HL-60 (cell line): ENCODE data around the gene FBXW9.
"Not testable (repeated sequence)": the region's sequence is repeated elsewhere in the genome, so short reads cannot be mapped to it uniquely, and the experiment has no call there.

Source experiments
- DNase-seq, 2 experiments: peaks; one replicate each; pipeline ENCODE4 v3.0.0-alpha.2; 2010 to 2020; ENCODE audit warnings: low read depth in 1 of 2, low spot score in 1 of 2
- H3K27ac ChIP-seq: fragments of 250-450 bp; sonication (Bioruptor Pico); replicated peaks from 2 replicates; pipeline ENCODE4 v1.5.1; 2020; ENCODE audit warnings: mild to moderate bottlenecking, moderate library complexity
- H3K27me3 ChIP-seq: fragments of 250-450 bp; sonication (Bioruptor Pico); 2 replicates; pipeline ENCODE4 v1.5.1; 2021; ENCODE audit warnings: mild to moderate bottlenecking, moderate library complexity; ENCODE audit not compliant: insufficient read depth, poor library complexity, severe bottlenecking
- H3K4me3 ChIP-seq: replicated peaks from 2 replicates; pipeline ENCODE4 v1.5.1; 2011; ENCODE audit warnings: mild to moderate bottlenecking, control low read depth, low read length; ENCODE audit not compliant: insufficient read depth
- GABPA ChIP-seq: IDR thresholded peaks from 2 replicates; pipeline ENCODE4 v1.6.1; 2012; ENCODE audit warnings: low read depth
- POLR2AphosphoS5 ChIP-seq: IDR thresholded peaks from 2 replicates; pipeline ENCODE4 v1.6.1; 2012; ENCODE audit warnings: low read depth
- SPI1 ChIP-seq: IDR thresholded peaks from 2 replicates; pipeline ENCODE4 v1.6.1; 2012; ENCODE audit warnings: low read depth, mild to moderate bottlenecking, borderline replicate concordance
- TF ChIP-seq, protein P1 (sequence below): IDR thresholded peaks from 2 replicates; pipeline ENCODE4 v1.6.1; 2012; ENCODE audit warnings: low read depth; ENCODE audit not compliant: insufficient replicate concordance
- TF ChIP-seq, protein P2 (sequence below): IDR thresholded peaks from one replicate; pipeline ENCODE4 v1.5.1; 2011; ENCODE audit warnings: low read length, control low read depth, inconsistent platforms; ENCODE audit not compliant: insufficient read depth

FBXW9 gene

DNA sequence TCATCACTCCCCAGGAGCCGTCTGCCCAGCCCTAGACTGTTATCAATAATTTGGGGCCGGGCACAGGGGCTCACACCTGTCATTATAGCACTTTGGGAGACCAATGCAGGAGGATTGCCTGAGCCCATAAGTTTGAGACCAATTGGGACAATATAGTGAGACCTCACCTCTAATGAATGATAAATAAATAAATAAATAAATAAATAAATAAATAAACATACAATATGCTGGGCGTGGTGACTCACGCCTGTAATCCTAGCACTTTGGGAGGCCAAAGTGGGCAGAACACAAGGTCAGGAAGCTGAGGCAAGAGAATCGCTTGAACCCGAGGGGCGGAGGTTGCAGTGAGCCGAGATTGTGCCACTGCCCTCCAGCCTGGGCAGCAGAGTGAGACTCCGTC lies 16.9 kb upstream of the FBXW9 start:
- not testable (repeated sequence) for DNase-seq, H3K27me3 ChIP-seq

DNA sequence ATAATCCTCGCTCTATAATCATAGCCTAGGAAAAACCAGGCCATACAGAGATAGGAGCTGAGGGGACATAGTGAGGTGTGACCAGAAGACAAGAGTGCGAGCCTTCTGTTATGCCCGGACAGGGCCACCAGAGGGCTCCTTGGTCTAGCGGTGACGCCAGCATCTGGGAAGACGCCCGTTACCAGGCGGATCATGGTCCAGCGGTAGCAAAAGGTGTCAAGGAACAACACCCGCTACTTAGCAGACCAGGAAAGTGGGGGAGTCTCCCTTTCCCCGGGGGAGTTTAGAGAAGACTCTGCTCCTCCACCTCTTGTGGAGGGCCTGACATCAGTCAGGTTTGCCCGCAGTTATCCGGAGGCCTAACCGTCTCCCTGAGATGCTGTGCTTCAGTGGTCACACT lies 15.6 kb upstream of the FBXW9 start:
- peak in 1 of 2 experiments; percentile 26 for DNase-seq
- not testable (repeated sequence) for H3K27ac ChIP-seq, H3K4me3 ChIP-seq, H3K27me3 ChIP-seq

More for the DNA sequence above, 16.9 kb upstream of the FBXW9 start:
- not testable (repeated sequence) for H3K4me3 ChIP-seq, H3K27ac ChIP-seq

DNA sequence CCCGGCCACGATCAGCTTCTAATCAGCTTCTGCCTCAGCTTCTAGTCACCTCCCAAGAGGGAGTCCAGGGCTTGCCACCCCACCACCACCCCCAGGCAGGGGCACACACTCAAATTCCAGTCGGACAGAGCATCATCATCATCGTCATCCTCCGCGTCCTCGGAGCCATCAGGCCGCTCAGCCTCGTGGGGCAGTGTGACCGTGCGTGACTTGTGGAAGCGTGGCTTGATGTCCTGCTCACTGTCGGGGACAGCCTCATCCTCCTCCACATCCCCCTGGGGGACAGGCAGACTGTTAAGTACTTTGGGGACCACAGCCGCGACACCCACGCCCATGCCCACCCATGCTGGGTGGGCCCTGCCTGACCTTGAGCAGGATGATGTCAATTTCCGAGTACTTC lies 14.8 kb upstream of the FBXW9 start:
- H3K4me3 ChIP-seq, result no peak overlapping the region
- no peak for DNase-seq
- TF ChIP-seq, protein P1, sequence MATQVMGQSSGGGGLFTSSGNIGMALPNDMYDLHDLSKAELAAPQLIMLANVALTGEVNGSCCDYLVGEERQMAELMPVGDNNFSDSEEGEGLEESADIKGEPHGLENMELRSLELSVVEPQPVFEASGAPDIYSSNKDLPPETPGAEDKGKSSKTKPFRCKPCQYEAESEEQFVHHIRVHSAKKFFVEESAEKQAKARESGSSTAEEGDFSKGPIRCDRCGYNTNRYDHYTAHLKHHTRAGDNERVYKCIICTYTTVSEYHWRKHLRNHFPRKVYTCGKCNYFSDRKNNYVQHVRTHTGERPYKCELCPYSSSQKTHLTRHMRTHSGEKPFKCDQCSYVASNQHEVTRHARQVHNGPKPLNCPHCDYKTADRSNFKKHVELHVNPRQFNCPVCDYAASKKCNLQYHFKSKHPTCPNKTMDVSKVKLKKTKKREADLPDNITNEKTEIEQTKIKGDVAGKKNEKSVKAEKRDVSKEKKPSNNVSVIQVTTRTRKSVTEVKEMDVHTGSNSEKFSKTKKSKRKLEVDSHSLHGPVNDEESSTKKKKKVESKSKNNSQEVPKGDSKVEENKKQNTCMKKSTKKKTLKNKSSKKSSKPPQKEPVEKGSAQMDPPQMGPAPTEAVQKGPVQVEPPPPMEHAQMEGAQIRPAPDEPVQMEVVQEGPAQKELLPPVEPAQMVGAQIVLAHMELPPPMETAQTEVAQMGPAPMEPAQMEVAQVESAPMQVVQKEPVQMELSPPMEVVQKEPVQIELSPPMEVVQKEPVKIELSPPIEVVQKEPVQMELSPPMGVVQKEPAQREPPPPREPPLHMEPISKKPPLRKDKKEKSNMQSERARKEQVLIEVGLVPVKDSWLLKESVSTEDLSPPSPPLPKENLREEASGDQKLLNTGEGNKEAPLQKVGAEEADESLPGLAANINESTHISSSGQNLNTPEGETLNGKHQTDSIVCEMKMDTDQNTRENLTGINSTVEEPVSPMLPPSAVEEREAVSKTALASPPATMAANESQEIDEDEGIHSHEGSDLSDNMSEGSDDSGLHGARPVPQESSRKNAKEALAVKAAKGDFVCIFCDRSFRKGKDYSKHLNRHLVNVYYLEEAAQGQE, result no peak
- TF ChIP-seq POLR2AphosphoS5 (no peak), GABPA (no peak), SPI1 (no peak)
- TF ChIP-seq, protein P2, sequence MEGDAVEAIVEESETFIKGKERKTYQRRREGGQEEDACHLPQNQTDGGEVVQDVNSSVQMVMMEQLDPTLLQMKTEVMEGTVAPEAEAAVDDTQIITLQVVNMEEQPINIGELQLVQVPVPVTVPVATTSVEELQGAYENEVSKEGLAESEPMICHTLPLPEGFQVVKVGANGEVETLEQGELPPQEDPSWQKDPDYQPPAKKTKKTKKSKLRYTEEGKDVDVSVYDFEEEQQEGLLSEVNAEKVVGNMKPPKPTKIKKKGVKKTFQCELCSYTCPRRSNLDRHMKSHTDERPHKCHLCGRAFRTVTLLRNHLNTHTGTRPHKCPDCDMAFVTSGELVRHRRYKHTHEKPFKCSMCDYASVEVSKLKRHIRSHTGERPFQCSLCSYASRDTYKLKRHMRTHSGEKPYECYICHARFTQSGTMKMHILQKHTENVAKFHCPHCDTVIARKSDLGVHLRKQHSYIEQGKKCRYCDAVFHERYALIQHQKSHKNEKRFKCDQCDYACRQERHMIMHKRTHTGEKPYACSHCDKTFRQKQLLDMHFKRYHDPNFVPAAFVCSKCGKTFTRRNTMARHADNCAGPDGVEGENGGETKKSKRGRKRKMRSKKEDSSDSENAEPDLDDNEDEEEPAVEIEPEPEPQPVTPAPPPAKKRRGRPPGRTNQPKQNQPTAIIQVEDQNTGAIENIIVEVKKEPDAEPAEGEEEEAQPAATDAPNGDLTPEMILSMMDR, result no peak

DNA sequence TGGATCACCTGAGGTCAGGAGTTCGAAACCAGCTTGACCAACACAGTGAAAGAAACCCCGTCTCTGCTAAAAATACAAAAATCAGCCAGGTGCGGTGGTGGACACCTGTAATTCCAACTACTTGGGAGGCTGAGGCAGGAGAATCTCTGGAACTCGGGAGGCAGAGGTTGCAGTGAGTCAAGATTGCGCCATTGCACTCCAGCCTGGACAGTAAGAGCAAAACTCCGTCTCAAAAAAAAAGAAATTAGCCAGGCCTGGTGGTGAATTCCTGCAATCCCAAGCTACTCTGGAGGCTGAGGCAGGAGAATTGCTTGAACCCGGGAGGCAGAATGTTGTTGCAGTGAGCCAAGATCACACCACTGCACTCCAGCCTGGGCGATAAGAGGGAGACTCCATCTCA lies 12.2 kb upstream of the FBXW9 start:
- DNase-seq, result no peak
- H3K27me3 ChIP-seq, result no peaks in the 10 kb centered on the region
- TF ChIP-seq, protein P1, result no peak
- TF ChIP-seq SPI1 (no peak), POLR2AphosphoS5 (no peak), GABPA (no peak)
- TF ChIP-seq, protein P2, result no peak

More for the DNA sequence above, 14.8 kb upstream of the FBXW9 start:
- Histone ChIP-seq H3K27ac (no peak overlapping the region), H3K27me3 (no peaks in the 10 kb centered on the region)

DNA sequence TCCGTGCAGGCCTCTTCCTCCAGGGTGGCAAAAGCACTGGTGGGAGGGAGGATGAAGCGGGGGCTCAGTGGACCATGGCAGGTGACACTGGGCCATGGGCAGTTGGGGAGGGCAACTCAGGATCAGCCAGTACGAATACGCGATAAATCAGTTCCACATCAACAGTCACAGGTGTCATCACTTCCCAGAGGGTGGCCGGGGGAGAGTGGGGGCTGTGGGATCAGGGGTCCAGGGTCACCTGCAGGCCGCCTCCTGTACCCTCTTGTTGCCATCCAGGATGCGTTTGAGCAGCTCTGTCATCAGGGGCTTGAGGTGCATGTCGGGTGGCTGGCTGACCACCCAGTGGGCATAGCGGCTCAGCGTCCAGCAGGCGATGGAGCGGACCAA lies 9.9 kb upstream of the FBXW9 start:
- DNase-seq, result no peak
- Histone ChIP-seq H3K4me3 (no peak overlapping the region), H3K27me3 (no peaks in the 10 kb centered on the region), H3K27ac (no peak overlapping the region)
- TF ChIP-seq, protein P1, result no peak
- TF ChIP-seq, protein P2, result no peak
- TF ChIP-seq SPI1 (no peak), POLR2AphosphoS5 (no peak), GABPA (no peak)

More for the DNA sequence above, 12.2 kb upstream of the FBXW9 start:
- Histone ChIP-seq H3K27ac (no peak overlapping the region), H3K4me3 (no peak overlapping the region)
